ENCODE measurements around the gene RRP7A.
A peak's percentile ranks its signal among the peaks of the same experiment; 100 is the strongest.
"Not testable (repeated sequence)": the region's sequence is repeated elsewhere in the genome, so short reads cannot be mapped to it uniquely, and the experiment has no call there.

The RRP7A gene

GRCh38 chr22:42519525-42520401 lies at the start of gene RRP7A:
RRP7A (minus strand) TSS chr22:42519796; CDS start chr22:42519786, 10 bp downstream.
- H3K36me3 ChIP-seq (ENCODE audit: control insufficient read depth in 1 of 2, insufficient read depth in 2 of 2, low read length in 2 of 2): peaks cover 0 to 17% of the 10 kb centered on the region in 2 donors
- peak within 1 kb of the TSS; percentile 59 to 83 for H3K4me3 ChIP-seq (ENCODE audit: low read depth in 1 of 2, low read length in 2 of 2)
- H3K9me3 ChIP-seq (ENCODE audit: control insufficient read depth in 1 of 2, low read length in 2 of 2): no peaks in the 10 kb centered on the region
- no peaks in the 10 kb centered on the region for H3K27me3 ChIP-seq (ENCODE audit: low read depth, low read length)
- peaks cover 0 to 6% of the 10 kb centered on the region in 2 donors for H3K4me1 ChIP-seq (ENCODE audit: control insufficient read depth in 1 of 2, insufficient read depth in 2 of 2, low read length in 2 of 2)
- no peak within 1 kb of the TSS for H3K27ac ChIP-seq (ENCODE audit: low read length)

GRCh38 chr22:42567950-42568349 lies 48.4 kb upstream of the RRP7A start:
- H3K27me3 ChIP-seq (ENCODE audit: low read depth, low read length); H3K9me3 ChIP-seq (ENCODE audit: control insufficient read depth in 1 of 2, low read length in 2 of 2); H3K27ac ChIP-seq (ENCODE audit: low read length); H3K4me3 ChIP-seq (ENCODE audit: low read depth in 1 of 2, low read length in 2 of 2); H3K4me1 ChIP-seq (ENCODE audit: control insufficient read depth in 1 of 2, insufficient read depth in 2 of 2, low read length in 2 of 2): not testable (repeated sequence)
- H3K36me3 ChIP-seq (ENCODE audit: control insufficient read depth in 1 of 2, insufficient read depth in 2 of 2, low read length in 2 of 2): peaks cover 0 to 20% of the 10 kb centered on the region in 2 donors

DNA sequence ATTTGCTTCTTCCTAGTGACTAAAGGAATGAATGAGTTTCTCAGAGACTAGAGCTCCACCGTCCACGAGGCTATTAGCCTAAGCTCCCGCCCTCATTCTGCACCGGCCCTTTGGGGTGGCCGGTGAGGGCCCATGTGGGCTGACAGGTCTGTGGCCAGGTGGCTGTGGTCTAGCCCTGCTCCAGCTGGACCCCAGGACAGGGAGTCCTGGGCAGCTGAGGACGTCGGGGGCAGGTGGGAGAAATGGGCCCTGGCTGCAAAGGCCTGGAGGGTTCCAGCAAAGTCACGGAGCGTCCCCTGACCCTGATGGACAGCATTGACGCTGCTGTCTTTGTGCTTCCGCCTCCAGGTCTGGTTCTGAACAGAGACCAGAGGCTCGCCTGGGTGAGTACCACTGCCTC lies 46.4 kb upstream of the RRP7A start:
- Histone ChIP-seq H3K4me3 (ENCODE audit: low read depth in 1 of 2, low read length in 2 of 2) (no peak overlapping the region), H3K4me1 (ENCODE audit: control insufficient read depth in 1 of 2, insufficient read depth in 2 of 2, low read length in 2 of 2) (no peaks in the 10 kb centered on the region), H3K27me3 (ENCODE audit: low read depth, low read length) (no peaks in the 10 kb centered on the region), H3K9me3 (ENCODE audit: control insufficient read depth in 1 of 2, low read length in 2 of 2) (no peaks in the 10 kb centered on the region), H3K36me3 (ENCODE audit: control insufficient read depth in 1 of 2, insufficient read depth in 2 of 2, low read length in 2 of 2) (peaks cover 0 to 8% of the 10 kb centered on the region in 2 donors), H3K27ac (ENCODE audit: low read length) (no peak overlapping the region)

- Histone ChIP-seq H3K9me3 (ENCODE audit: control insufficient read depth in 1 of 2, low read length in 2 of 2) (no peaks in the 10 kb centered on the region), H3K4me3 (ENCODE audit: low read depth in 1 of 2, low read length in 2 of 2) (no peak overlapping the region), H3K27me3 (ENCODE audit: low read depth, low read length) (no peaks in the 10 kb centered on the region), H3K27ac (ENCODE audit: low read length) (no peak overlapping the region), H3K4me1 (ENCODE audit: control insufficient read depth in 1 of 2, insufficient read depth in 2 of 2, low read length in 2 of 2) (no peaks in the 10 kb centered on the region), H3K36me3 (ENCODE audit: control insufficient read depth in 1 of 2, insufficient read depth in 2 of 2, low read length in 2 of 2) (peaks cover 0 to 8% of the 10 kb centered on the region in 2 donors)
These were observed 45.1 kb upstream of the RRP7A start for GRCh38 chr22:42564699-42565098.

GRCh38 chr22:42563943-42564342 lies 44.3 kb upstream of the RRP7A start:
- H3K4me3 ChIP-seq (ENCODE audit: low read depth in 1 of 2, low read length in 2 of 2); H3K27me3 ChIP-seq (ENCODE audit: low read depth, low read length); H3K36me3 ChIP-seq (ENCODE audit: control insufficient read depth in 1 of 2, insufficient read depth in 2 of 2, low read length in 2 of 2); H3K4me1 ChIP-seq (ENCODE audit: control insufficient read depth in 1 of 2, insufficient read depth in 2 of 2, low read length in 2 of 2); H3K27ac ChIP-seq (ENCODE audit: low read length); H3K9me3 ChIP-seq (ENCODE audit: control insufficient read depth in 1 of 2, low read length in 2 of 2): not testable (repeated sequence)

- no peak overlapping the region for H3K27ac ChIP-seq (ENCODE audit: low read length)
These were observed 43.1 kb upstream of the RRP7A start for GRCh38 chr22:42562684-42563083.

DNA sequence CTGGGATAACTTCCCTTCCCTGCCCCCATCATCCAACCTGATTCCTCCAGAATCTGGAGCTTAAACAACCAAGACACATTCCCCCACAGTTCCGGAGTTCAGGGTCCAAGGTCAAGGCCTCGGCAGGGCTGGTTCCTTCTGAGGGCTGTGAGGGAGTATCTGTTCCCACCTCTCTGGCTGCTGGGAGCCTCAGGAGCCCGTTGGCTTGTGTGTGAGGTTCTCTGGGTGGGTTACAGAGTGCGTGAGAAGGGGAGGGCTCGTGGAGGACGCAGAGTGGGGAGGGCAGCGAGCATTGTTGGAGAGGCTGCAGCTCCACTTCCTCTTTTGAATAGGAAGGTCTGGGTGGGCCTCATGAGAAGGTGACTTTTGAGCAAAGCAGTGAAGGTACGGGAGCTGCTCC lies 42.7 kb upstream of the RRP7A start:
- H3K27me3 ChIP-seq (ENCODE audit: low read depth, low read length): no peaks in the 10 kb centered on the region
- H3K9me3 ChIP-seq (ENCODE audit: control insufficient read depth in 1 of 2, low read length in 2 of 2): no peaks in the 10 kb centered on the region
- H3K4me1 ChIP-seq (ENCODE audit: control insufficient read depth in 1 of 2, insufficient read depth in 2 of 2, low read length in 2 of 2): no peaks in the 10 kb centered on the region
- no peak overlapping the region for H3K4me3 ChIP-seq (ENCODE audit: low read depth in 1 of 2, low read length in 2 of 2)
- peaks cover 0 to 8% of the 10 kb centered on the region in 2 donors for H3K36me3 ChIP-seq (ENCODE audit: control insufficient read depth in 1 of 2, insufficient read depth in 2 of 2, low read length in 2 of 2)
- no peak overlapping the region for H3K27ac ChIP-seq (ENCODE audit: low read length)

More at GRCh38 chr22:42562684-42563083, 43.1 kb upstream of the RRP7A start:
- H3K4me3 ChIP-seq (ENCODE audit: low read depth in 1 of 2, low read length in 2 of 2): no peak overlapping the region
- H3K27me3 ChIP-seq (ENCODE audit: low read depth, low read length): no peaks in the 10 kb centered on the region
- H3K36me3 ChIP-seq (ENCODE audit: control insufficient read depth in 1 of 2, insufficient read depth in 2 of 2, low read length in 2 of 2): peaks cover 0 to 8% of the 10 kb centered on the region in 2 donors
- H3K9me3 ChIP-seq (ENCODE audit: control insufficient read depth in 1 of 2, low read length in 2 of 2): no peaks in the 10 kb centered on the region
- H3K4me1 ChIP-seq (ENCODE audit: control insufficient read depth in 1 of 2, insufficient read depth in 2 of 2, low read length in 2 of 2): no peaks in the 10 kb centered on the region

- Histone ChIP-seq H3K4me1 (ENCODE audit: control insufficient read depth in 1 of 2, insufficient read depth in 2 of 2, low read length in 2 of 2) (no peaks in the 10 kb centered on the region), H3K27me3 (ENCODE audit: low read depth, low read length) (no peaks in the 10 kb centered on the region), H3K9me3 (ENCODE audit: control insufficient read depth in 1 of 2, low read length in 2 of 2) (no peaks in the 10 kb centered on the region), H3K4me3 (ENCODE audit: low read depth in 1 of 2, low read length in 2 of 2) (no peak overlapping the region), H3K36me3 (ENCODE audit: control insufficient read depth in 1 of 2, insufficient read depth in 2 of 2, low read length in 2 of 2) (peaks cover 0 to 8% of the 10 kb centered on the region in 2 donors), H3K27ac (ENCODE audit: low read length) (no peak overlapping the region)
These were observed 42.3 kb upstream of the RRP7A start for GRCh38 chr22:42561856-42562255.

GRCh38 chr22:42560781-42561180 lies 41.2 kb upstream of the RRP7A start:
- H3K9me3 ChIP-seq (ENCODE audit: control insufficient read depth in 1 of 2, low read length in 2 of 2): no peaks in the 10 kb centered on the region
- no peak overlapping the region for H3K27ac ChIP-seq (ENCODE audit: low read length)
- H3K36me3 ChIP-seq (ENCODE audit: control insufficient read depth in 1 of 2, insufficient read depth in 2 of 2, low read length in 2 of 2): peaks cover 0 to 1% of the 10 kb centered on the region in 2 donors

DNA sequence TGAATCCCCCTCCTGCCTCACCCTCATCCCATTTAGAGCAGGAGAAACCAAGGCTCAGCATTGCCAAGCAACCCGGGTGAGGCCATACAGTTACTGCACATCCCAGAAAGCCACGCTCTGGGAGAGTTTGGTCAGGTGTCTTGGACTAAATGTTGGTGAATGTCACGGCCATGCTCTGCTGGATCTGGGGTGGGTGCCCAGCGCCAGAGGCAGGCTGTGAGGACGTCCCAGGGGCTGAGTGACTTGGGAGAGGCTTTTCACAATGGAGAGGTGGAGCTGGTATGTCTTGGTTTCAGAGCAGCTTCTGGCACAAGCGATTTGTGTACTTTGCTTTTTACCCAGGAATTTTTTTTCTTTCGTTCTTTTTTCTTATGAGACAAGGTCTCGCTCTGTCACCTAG lies 40.8 kb upstream of the RRP7A start:
- H3K36me3 ChIP-seq (ENCODE audit: control insufficient read depth in 1 of 2, insufficient read depth in 2 of 2, low read length in 2 of 2): no peaks in the 10 kb centered on the region
- no peak overlapping the region for H3K27ac ChIP-seq (ENCODE audit: low read length)
- H3K9me3 ChIP-seq (ENCODE audit: control insufficient read depth in 1 of 2, low read length in 2 of 2): no peaks in the 10 kb centered on the region
- H3K4me3 ChIP-seq (ENCODE audit: low read depth in 1 of 2, low read length in 2 of 2): no peak overlapping the region
- no peaks in the 10 kb centered on the region for H3K4me1 ChIP-seq (ENCODE audit: control insufficient read depth in 1 of 2, insufficient read depth in 2 of 2, low read length in 2 of 2)
- H3K27me3 ChIP-seq (ENCODE audit: low read depth, low read length): no peaks in the 10 kb centered on the region

More at GRCh38 chr22:42560781-42561180, 41.2 kb upstream of the RRP7A start:
- no peaks in the 10 kb centered on the region for H3K27me3 ChIP-seq (ENCODE audit: low read depth, low read length)
- no peaks in the 10 kb centered on the region for H3K4me1 ChIP-seq (ENCODE audit: control insufficient read depth in 1 of 2, insufficient read depth in 2 of 2, low read length in 2 of 2)
- no peak overlapping the region for H3K4me3 ChIP-seq (ENCODE audit: low read depth in 1 of 2, low read length in 2 of 2)

DNA sequence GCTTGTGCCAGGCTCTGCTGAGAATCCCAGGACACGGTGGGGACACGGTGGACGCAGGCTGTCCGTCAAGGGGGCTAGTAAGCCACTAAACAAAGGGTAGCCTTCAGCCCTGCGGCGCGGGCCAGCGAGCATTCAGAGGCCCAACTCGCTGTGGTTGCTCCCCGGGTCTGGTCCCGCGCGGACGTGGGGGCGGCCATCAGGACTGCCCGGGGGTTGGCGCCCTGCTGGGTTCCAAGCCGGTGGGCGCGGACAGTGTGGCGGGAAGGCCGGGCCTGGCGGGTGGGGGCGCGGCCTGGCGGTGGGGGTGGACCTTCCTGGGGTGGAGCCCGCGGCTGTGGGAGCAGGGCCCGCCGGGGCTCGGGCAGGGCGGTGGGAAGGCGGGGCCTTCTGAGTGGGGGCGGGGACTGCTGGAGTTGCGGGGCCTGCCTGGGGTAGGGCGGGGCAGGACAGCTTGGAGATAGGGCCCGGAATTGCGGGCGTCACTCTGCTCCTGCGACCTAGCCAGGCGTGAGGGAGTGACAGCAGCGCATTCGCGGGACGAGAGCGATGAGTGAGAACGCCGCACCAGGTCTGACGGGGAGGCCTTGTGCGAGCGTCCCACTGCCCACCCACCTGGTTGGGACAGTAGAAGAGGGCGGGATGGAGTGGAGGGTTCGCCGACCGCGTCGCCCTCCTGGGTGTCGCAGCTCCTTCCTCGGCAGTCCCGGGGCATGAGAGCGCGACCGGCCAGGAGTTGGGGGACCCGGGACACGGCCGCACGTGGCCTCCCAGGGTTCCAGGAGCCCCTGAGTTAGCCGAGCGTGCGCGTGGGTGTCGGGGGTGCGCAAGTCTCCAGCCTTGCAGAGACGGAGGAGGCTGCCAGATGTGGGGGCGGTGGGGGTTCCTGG lies 34.1 kb upstream of the RRP7A start, which contains the start of gene SERHL2:
SERHL2 (plus strand) TSS at position 482 of the 887 bp plus-strand sequence; CDS start at position 547, 65 bp downstream.
- Histone ChIP-seq H3K4me1 (ENCODE audit: control insufficient read depth in 1 of 2, insufficient read depth in 2 of 2, low read length in 2 of 2) (peaks cover 0 to 7% of the 10 kb centered on the region in 2 donors), H3K4me3 (ENCODE audit: low read depth in 1 of 2, low read length in 2 of 2) (peak within 1 kb of the TSS; percentile 39 to 75), H3K36me3 (ENCODE audit: control insufficient read depth in 1 of 2, insufficient read depth in 2 of 2, low read length in 2 of 2) (no peaks in the 10 kb centered on the region), H3K27me3 (ENCODE audit: low read depth, low read length) (no peaks in the 10 kb centered on the region), H3K27ac (ENCODE audit: low read length) (no peak within 1 kb of the TSS), H3K9me3 (ENCODE audit: control insufficient read depth in 1 of 2, low read length in 2 of 2) (no peaks in the 10 kb centered on the region)

All from muscle layer of duodenum (tissue), 2 donors.